HG03575 (cell line): Measurements from ENCODE around the gene ZBTB8A.
"Not testable (repeated sequence)": the region's sequence is repeated elsewhere in the genome, so short reads cannot be mapped to it uniquely, and the experiment has no call there.

Experiments used
- ATAC-seq: cut with Tn5 transposase; IDR thresholded peaks from one replicate; pipeline ENCODE4 v1.9.1; 2021; ENCODE audit not compliant: unreplicated experiment, insufficient number of reproducible peaks, low FRiP score; ENCODE audit errors: extremely low read depth

Gene ZBTB8A

DNA sequence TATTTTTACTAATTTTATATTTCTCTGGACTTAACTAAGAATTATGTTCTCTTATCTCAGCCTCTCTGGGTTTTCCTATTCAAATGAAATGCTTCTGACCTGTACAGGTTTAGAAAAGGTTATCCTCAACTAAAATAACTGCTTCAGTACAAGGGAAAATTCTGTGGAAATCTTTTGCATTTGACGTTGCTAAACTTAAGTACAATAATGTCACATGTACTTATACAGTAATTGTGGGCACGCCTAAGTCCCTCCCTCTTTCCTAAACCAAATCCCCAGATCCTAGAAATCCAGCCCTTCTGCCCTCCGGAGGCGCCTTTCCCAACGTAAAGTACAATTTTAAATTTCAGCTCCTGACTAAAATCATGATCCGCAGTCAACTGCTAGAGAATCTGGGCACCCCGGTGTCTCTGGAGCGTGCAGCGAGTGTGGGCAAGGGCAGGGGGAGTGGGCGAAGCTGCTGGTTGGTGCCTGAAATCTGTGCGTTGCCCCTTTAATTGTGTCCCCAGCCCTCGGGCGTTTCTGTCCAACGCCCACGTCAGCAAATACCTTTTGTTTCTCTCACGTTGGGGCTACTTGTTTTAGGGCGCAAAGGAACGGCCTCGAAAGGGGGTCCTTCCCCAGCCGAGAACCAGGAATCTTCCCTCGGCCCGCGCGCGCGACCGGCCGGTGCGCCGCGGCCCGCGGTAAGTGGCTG, at the start of gene ZBTB8A:
TSS of gene ZBTB8A (plus strand) at position 541 of the 697 bp plus-strand sequence. CDS start 53,505 bp downstream, outside the sequence.
- ATAC-seq = no peak

DNA sequence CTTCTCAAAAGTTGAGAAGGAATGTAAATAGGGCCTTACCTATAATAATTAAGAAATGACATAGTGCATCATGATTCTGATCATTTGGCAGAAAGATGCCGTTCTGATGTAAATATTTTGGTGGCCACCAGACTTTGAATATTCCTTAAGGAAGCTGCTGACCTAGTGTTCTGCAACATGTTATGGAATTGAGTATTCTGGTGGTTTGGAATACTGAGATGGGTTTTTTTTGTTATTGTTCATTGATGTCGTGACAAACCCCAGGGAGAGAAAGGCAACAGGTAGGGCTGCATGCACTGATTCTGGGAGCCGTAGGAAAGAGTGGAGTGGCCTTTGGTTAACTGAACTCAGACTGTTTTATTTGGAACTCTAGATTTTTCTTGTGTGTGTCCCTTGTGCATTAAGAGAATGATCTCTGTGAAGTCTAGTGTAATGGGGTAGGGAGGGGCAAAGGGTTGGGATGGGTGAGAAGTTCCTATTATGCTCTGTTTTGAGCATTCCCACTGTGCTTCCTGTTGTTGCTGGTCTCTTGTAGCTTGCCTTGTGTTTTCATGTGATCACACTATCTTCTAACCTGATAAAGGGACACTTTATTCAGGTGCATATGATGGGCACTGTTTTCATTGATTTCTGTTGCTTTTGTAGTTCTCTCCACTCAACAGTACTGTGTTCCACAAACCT, 49.3 kb upstream of the ZBTB8A start:
- ATAC-seq = no peak

DNA sequence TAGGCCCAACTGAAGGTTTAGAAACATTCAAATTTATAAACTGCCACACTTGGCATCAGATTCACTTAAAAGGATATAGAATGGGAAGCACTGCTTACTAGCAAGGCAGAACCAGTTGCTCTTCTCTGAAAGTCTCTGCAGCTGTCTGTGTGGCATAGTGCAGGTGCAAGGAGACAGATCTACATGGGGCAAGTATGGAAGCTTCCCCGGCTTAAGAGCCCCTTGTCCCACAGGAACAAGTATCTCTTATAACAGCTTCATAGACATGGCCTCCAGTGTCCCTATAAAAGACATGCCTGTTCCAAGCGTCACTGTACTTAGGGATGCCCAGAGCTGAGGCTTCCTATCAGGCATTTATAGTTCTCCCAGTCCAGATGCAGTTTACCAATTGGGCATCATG, 47.8 kb upstream of the ZBTB8A start:
- ATAC-seq = no peak

DNA sequence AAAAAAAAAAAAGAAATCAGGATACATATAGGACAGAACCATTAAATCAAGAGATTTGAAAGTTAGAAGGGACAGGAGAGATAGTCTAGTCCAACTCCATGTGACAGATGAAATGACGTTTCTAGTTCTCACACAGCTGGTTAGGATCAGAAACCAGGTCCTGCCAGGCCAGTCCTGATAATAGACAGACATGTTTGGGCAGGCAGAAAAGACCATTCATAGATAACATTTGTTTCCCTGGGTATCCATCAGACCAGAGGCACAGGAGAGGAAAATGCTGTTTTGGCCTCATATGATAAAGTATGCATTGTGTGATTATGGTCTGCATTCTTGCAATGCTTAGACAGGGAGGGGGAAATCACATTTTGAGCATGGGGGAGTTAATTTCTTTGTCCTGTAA, 45.0 kb upstream of the ZBTB8A start:
- ATAC-seq = no peak

DNA sequence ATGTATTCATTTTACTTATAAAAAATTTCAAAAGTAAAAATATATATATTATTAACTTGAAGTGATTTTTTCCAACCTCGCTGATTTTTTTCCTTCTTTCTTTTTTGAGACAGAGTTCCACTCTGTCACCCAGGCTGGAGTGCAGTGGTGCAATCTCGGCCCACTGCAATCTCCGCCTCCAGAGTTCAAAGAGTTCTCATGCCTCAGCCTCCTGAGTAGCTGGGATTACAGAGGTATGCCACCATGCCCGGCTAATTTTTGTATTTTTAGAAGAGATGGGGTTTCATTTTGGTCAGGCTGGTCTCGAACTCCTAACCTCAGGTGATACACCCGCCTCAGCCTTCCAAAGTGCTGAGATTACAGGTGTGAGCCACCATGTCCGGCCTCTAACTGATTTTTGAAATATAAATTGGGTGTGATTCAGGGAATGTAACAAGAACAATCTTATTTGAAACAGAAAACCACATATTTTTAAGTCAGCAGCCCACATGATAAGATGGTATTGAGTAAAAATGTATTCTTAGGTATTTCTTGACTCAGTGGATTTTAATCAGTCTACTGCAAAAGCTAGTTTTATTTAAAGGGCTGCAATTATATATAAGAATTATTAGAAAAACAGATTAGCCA, 44.4 kb upstream of the ZBTB8A start:
- ATAC-seq = no peak

DNA sequence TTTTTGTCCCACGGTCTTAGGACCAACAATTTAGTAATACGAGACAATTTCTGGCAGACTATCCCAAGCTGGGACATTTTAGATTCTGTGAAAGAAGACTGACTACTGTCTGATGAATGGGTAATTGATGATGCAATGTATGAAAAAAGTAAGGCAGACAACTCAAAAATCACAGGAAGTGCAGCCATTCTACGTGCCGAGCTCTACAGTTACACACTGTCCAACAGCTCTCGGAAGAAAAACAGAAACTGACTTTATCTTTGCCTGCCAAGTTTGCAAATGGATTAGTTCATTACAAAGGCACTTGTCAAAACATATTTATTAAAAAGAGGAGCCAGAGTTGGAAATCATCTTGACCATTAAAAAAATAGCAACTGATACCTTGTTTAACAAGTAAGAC, 43.1 kb upstream of the ZBTB8A start:
- ATAC-seq = no peak

DNA sequence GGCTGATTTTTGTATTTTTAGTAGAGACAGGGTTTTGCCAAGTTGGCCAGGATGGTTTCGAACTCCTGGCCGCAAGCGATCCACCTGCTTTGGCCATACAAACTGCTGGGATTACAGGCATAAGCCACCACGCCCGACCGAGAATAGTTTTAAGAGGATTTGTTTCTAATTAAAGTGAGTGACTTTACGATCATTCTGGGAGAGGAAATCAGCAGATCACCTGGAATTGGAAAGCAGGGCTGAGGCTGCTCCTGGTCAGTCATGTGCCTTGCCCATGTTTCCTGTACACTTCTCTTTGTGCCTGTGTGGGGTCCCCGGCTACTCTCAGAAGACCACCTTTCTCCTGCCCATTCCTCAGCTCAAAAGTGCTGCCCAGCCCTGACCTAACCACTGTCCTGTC, 40.5 kb upstream of the ZBTB8A start:
- no peak for ATAC-seq

DNA sequence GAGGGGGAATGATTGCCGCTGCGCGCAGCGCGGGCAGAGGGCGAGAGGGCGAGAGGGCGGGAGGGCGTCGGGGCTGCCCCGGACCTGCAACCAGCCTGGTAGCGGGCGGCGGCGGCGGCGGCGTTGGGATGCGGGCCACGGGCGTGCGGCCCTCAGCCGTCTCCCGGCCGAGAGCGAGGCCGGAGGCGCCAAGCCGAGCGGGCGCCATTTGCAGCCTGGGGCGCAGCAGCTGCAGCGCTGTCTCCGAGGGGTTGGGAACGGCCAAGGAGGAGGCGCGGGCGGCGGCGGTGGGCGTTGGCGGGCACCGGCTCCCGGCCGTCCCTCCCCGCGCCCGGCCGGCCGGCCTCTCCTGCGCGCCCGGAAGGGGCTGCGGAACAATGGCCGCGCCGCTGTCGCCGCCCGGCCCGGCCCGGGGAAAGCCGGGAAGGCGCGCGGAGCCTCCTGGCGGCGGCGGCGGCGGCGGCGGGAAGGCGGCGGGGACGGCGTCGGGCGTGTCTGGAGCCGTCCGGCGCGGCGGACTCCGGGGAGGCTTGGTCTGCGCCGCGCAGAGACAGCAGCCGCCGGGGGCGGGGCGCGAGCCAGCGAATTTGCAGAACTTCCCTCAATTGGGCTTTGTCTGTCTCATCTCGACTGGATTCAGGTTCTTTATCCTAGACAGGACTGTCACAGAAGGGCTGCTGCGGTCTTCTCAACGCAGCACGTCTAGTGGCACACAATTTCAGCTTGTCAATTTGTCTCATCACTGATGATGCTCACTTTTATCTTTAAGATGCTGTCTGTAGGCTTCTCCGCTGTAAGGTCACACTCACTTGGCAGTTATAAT, 38.6 kb upstream of the ZBTB8A start:
- ATAC-seq = no peak

DNA sequence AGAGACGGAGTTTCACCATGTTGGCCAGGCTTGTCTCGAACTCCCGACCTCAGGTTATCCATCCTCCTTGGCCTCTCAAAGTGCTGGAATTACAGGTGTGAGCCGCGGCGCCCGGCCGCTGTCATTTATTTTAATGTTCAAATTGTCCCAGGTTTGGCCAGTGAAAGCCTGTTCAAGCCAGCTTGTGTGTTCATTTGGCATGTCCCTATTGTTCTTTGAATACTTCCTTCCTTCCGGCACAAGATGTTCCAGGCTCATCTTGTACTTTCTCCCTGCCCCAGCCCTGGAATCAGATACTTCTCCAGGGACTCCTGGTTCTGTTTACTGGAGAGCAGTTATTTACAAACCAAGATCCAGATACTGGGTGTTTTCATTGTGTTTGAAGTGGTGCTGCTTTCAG, 37.4 kb upstream of the ZBTB8A start:
- ATAC-seq = no peak

DNA sequence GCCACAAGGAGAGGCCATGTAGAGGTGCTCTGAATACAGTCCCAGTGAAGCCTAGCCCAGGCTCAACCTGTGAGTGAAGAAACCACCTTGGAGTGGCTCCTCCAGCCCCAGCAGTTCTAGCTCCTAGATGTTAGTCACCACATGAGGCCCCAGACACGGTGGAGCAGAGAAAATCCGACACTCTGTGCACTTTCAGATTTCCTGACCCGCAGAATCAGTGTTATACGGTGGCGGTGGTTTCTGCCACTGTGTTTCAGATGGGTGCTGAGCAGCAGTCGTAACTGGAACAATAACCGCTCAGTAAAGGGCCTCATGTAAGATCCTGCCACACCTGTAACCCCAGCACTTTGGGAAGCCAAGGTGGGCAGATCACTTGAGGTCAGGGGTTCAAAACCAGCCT, 36.1 kb upstream of the ZBTB8A start:
- no peak for ATAC-seq

DNA sequence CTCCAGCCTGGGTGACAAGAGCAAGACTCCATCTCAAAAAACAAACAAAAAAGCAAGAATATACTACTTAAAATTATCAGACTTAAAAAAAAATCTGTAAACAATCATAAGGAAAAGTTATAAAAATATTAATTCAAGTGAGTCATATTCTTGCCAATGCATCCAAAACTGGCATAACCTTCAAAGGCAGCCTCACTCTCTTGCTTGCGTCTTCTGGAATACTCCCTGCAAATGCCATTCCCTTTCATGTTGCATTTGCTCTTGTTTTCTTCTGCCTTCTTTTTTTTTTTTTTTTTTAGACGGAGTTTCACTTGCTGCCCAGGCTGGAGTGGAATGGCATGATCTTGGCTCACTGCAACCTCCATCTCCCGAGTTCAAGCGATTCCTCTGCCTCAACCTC, 32.2 kb upstream of the ZBTB8A start:
- ATAC-seq = no peak

DNA sequence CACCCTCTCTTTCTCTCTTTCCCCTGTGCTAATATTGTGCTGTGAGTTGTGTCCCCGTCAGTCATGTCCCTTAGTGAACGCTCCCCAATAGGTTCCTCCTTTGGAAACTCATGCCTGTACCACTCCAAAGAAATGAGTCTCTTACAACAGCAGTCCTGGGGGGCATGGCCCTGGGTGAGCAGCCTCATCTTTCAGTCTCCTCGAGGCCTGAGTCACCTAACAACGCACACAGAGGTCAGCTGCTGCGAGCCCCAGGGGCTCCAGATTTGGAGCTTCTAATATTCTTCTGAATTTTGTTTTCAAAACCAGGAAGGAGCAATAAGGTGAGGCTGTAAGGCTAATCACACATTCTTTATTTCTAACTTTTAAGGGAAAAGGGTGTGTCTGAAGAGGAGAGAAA, 30.5 kb upstream of the ZBTB8A start:
- ATAC-seq = no peak

DNA sequence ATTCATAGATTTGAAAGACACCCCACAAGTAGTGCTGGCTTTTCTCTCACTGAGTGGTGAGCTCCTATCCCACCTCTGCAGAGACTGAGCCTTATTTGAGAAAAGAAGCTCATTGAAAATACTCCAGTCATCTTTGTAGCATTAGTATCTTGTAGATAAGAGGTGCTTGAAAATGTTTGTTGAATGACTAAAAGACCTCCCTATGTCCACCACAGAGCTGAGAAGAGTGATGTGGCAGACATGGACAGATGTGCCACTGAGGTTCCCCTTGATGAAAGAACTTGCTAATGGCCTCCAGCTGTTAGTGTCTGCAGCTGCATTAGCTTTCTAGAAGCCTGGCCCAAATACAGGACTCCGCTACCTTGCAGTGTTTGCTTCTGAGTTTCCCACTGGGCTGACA, 29.3 kb upstream of the ZBTB8A start:
- no peak for ATAC-seq

DNA sequence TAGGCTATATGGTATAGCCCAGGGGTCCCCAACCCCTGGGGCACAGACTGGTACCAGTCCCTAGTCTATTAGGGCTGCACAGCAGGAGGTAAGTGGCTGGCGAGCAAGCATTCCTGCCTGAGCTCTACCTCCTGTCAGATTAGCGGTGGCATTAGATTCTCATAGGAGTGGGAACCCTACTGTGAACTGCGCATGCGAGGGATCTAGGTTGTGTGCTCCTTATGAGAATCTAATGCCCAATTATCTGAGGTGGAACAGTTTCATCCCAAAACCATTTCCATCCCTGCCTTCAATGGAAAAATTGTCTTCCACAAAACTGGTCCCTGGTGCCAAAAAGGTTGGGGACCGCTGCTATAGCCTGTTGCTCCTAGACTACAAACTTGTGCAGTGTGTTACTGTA, 22.8 kb upstream of the ZBTB8A start:
- no peak for ATAC-seq

DNA sequence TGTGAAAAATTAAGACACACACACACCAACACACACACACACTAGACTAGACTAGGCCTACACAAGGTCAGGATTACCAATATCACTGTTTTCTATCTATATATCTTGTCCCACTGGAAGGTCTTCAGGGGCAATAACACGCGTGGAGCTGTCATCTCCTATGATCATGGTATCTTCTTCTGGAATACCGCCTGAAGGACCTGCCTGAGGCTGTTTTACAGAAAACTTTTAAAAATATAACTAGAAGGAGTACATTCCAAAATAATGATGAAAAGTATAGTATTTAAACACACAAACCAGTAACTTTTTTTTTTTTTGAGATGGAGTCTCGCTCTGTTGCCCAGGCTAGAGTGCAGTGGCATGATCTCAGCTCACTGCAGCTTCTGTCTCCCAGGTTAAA, 20.3 kb upstream of the ZBTB8A start:
- no peak for ATAC-seq

DNA sequence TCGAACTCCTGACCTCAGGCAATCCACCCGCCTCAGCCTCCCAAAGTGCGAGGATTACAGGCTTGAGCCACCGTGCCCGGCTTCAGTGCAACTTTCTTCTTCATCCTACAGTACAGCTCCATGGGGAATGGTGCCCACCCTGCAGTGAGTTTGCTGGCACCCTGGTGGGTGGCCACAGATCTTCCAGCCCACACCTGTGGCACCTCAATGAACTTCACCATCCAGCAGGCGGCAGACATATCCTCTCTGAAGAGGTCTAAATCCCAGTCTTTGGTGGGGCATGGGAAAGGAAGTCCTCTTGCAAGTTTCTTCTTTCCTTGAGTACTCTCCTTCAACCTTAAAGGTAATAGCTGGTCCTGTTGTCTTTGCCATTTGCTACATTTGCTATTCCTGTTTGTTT, 18.1 kb upstream of the ZBTB8A start:
- ATAC-seq = no peak

DNA sequence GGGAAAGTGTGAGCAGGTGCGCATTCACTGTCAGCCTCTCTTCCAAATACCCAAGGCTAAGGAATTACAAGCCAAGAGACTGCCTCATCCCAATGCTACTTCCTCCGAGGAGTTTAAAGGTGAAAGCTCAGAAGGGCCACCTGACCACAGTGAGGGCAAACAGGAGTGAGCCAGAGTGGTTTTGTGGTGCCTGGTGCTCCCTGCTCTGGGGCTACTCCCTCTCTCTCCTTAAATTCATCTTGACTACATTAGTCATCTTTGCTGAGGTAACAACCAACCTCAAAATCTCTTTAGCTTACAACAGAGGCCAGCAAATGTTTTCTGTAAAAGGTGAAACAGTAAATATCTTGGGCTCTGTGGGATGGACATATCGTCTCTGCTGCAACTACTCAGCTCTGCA, 14.2 kb upstream of the ZBTB8A start:
- no peak for ATAC-seq

DNA sequence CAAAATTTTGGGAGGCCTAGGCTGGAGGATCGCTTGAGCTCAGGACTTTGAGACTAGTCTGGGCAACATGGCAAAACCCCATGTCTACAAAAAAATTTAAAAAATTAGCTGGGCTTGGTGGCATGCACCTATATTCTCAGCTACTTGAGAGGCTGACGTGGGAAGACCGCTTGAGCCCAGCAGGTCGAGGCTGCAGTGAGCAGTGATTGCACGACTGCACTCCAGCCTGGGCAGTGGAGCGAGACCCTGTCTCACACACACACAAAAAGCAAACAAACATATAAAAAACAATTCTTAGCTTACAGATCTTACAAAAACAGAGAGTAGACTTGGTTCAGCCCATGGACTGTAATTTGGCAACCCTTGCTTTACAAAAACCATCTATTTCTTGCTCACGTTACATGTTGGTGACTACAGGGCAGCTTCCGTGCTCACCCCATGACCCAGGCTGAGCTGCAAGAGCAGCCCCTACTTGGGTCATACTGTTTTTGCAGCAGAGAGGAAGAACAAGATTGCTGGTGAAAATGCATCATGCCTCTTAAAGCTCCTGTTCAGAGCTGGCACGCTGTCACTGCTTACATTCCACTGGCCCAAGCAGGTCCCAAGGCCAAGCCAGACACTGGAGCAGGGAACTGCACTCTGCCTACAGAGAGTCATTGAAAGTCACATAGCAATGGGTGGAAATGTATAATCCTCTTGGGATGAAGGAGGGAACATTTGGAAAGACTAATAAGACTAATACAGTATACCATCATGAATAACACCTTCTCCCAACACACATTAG, 13.4 kb upstream of the ZBTB8A start:
- ATAC-seq = no peak

DNA sequence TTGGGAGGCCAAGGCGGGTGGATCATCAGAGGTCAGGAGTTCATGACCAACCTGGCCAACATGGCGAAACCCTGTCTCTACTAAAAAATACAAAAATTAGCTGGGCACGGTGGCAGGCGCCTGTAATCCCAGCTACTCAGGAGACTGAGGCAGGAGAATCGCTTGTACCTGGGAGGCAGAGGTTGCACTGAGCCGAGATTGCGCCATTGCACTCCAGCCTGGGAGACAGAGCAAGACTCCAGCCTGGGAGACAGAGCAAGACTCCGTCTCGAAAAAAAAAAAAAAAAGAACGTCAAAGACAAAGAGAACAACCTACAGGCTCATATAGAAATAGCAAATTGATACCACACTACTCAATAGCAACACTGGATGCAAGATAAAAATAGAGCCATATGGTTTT, 10.7 kb upstream of the ZBTB8A start:
- ATAC-seq = not testable (repeated sequence)
